Heart left ventricle (tissue), 16 donors: ENCODE data around the gene RNU11. TPM values are rescaled to one million over a fixed set of nuclear protein-coding genes. Genes with fewer than 3 reads are reported as not detected.
"Not testable (repeated sequence)": the region's sequence is repeated elsewhere in the genome, so short reads cannot be mapped to it uniquely, and the experiment has no call there.

Source experiments
- ATAC-seq, 4 donors: fragments of 200-7000 bp; cut with Tn5 transposase; one replicate each; pipeline ENCODE4 v1.9.1; 2020 to 2022; ENCODE audit warnings: moderate library complexity in 4 of 4, mild to moderate bottlenecking in 3 of 4, moderate number of reproducible peaks in 1 of 4
- DNase-seq, 5 donors: peaks; one replicate each; pipeline ENCODE4 v3.0.0-alpha.2; 2020
- H3K27ac ChIP-seq, 12 donors: fragments of 200-600 bp; sonication (generic) in 4 of 12; one replicate each; pipeline versions ENCODE4 v1.5.0 to v1.8.0; 2016 to 2022; ENCODE audit warnings: mild to moderate bottlenecking in 2 of 12
- H3K27me3 ChIP-seq, 9 donors: fragments of 200-600 bp; sonication (generic) in 2 of 9; one replicate each; pipeline versions ENCODE4 v1.5.1 to v1.8.0; 2016 to 2022; ENCODE audit warnings: mild to moderate bottlenecking in 3 of 9
- H3K36me3 ChIP-seq, 9 donors: fragments of 200-600 bp; sonication (generic) in 2 of 9; one replicate each; pipeline versions ENCODE4 v1.5.0 to v1.8.0; 2018 to 2022; ENCODE audit warnings: mild to moderate bottlenecking in 2 of 9
- H3K4me1 ChIP-seq, 12 donors: fragments of 200-600 bp; sonication (generic) in 4 of 12; one replicate each; pipeline versions ENCODE4 v1.5.0 to v1.8.0; 2016 to 2022; ENCODE audit warnings: mild to moderate bottlenecking in 3 of 12
- H3K4me3 ChIP-seq, 12 donors: fragments of 200-600 bp; sonication (generic) in 4 of 12; one replicate each; pipeline versions ENCODE4 v1.5.0 to v1.8.0; 2017 to 2022; ENCODE audit warnings: mild to moderate bottlenecking in 9 of 12, moderate library complexity in 4 of 12
- H3K9me3 ChIP-seq, 12 donors: fragments of 200-600 bp; sonication (generic) in 4 of 12; one replicate each; pipeline versions ENCODE4 v1.5.0 to v1.8.0; 2016 to 2022; ENCODE audit warnings: mild to moderate bottlenecking in 1 of 12
- POLR2A ChIP-seq, 2 donors: fragments of 450-650 bp; IDR thresholded peaks; one replicate each; pipeline ENCODE4 v1.6.1; 2017; ENCODE audit warnings: antibody characterized with exemption in 2 of 2, mild to moderate bottlenecking in 2 of 2, moderate library complexity in 2 of 2
- WGBS, 4 donors: extraction: QIAGEN DNeasy Blood & Tissue Kit in 2 of 4; methylation state at CpG; one replicate each; pipeline versions ENCODE4 v1.1.5 to v1.1.7; 2013 to 2018; 5-methylcytosine and 5-hydroxymethylcytosine counted together
- intact Hi-C, 10 donors: fragments of 100-400 bp; cut with DNase I; formaldehyde crosslinking; loops; one replicate each; pipeline versions ENCODE4 v1.11.1 to v1.14.2; 2022
- polyA plus RNA-seq, 2 donors: library from polyadenylated mRNA; stranded (reverse); fragments of 200-250 nt; gene quantifications; one replicate each; pipeline ENCODE4 v1.2.3, GENCODE V29; 2013
- total RNA-seq, 9 donors: library from RNA; depleted of rRNA in 2 of 9; stranded (reverse); fragments of >200 nt in 2 of 9; fragmentation: NEBNext Ultra II Directional in 3 of 9; extraction: Animal tissue kit (Norgen Biotek cat#: 25700) in 3 of 9; gene quantifications; one replicate each; pipeline versions ENCODE4 v1.1.0 to v1.2.4, GENCODE V29; 2016 to 2023
- TF ChIP-seq, protein P1 (sequence below), 12 donors: fragments of 200-600 bp; sonication (generic) in 4 of 12; IDR thresholded peaks; one replicate each; pipeline versions ENCODE4 v1.5.0 to v1.8.0; 2018 to 2022; ENCODE audit warnings: antibody characterized with exemption in 12 of 12, mild to moderate bottlenecking in 5 of 12
- donor health status: ischemic (EF 13 %, LVEDD 7.1; RV severe dilation, severe dysfunction).
- donor health status: healthy with polysubstance abuse.
- donor health status: DM: no; HTN: yes; CAD: no.
- donor health status: DM: no; HTN: no; CAD: no.
- donor health status: ischemic (EF 25% LVEDD 6.9; RV normal size, moderate dysfunction).
- donor health status: ischemic (EF 25% LVEDD 5.7; RV mildly dilated, moderate dysfunction).
- donor health status: healthy.
- donor health status: DM: yes; HTN: yes; CAD: no.
- donor health status: ischemic (EF 35%, LVEDD 5.7; RV mildly dilated, moderate dysfunction).
- donor health status: nonischemic (EF 11% LVEDD 7.7; RV severe dilation, severe dysfunction).
- donor health status: DM: yes; HTN: yes; CAD: no.
- donor health status: PGD.
- donor health status: ischemic (EF 29% LVEDD 5.4; RV normal size, mild dysfunction).
- donor health status: nonischemic (EF 23%, LVEDD 6.1; RV moderate dilation, normal function).

RNU11 gene
- total and polyA plus RNA-seq, 11 donors, result not detected

DNA sequence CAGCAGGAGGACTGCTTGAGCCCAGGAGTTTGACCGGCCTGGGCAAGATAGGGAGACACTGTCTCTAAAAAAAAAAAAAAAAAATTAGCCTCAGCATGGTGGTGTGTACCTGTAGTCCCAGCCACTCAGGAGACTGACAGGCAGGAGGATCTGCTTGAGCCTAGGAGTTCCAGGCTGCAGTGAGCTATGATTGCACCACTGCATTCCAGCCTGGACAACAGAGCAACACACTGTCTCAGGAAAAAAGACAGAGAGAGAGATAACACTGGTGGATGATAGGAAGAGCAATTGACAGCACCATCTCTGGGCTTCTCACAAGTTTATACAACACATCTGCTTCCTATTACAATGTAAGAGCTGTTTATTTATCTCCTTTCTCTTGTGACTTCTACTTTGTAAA lies 2.4 kb upstream of the RNU11 start:
- DNase-seq, result no peak
- Histone ChIP-seq H3K36me3 (no peaks in the 10 kb centered on the region), H3K27ac (no peak overlapping the region), H3K27me3 (no peaks in the 10 kb centered on the region), H3K4me3 (no peak overlapping the region), H3K9me3 (no peaks in the 10 kb centered on the region), H3K4me1 (peaks cover 6 to 46% (median 29%) of the 10 kb centered on the region in 12 donors)
- WGBS, 4 donors, result 82 to 95% (median 91%) methylated on average over 1 of the region's 1 CpG
- TF ChIP-seq, protein P1, sequence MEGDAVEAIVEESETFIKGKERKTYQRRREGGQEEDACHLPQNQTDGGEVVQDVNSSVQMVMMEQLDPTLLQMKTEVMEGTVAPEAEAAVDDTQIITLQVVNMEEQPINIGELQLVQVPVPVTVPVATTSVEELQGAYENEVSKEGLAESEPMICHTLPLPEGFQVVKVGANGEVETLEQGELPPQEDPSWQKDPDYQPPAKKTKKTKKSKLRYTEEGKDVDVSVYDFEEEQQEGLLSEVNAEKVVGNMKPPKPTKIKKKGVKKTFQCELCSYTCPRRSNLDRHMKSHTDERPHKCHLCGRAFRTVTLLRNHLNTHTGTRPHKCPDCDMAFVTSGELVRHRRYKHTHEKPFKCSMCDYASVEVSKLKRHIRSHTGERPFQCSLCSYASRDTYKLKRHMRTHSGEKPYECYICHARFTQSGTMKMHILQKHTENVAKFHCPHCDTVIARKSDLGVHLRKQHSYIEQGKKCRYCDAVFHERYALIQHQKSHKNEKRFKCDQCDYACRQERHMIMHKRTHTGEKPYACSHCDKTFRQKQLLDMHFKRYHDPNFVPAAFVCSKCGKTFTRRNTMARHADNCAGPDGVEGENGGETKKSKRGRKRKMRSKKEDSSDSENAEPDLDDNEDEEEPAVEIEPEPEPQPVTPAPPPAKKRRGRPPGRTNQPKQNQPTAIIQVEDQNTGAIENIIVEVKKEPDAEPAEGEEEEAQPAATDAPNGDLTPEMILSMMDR (IDR thresholded peaks at IDR 0.05), result no peak
- no peak for TF ChIP-seq POLR2A (IDR thresholded peaks at IDR 0.05)
- intact Hi-C loops, result loop anchor here in 6 of 10 donors (5.0 to 10.0 kb wide), 5 partner anchors 61 to 401 kb away; partner anchors contain the start of gene YTHDF2 (in 3 of the 6)
- ATAC-seq, result no peak

DNA sequence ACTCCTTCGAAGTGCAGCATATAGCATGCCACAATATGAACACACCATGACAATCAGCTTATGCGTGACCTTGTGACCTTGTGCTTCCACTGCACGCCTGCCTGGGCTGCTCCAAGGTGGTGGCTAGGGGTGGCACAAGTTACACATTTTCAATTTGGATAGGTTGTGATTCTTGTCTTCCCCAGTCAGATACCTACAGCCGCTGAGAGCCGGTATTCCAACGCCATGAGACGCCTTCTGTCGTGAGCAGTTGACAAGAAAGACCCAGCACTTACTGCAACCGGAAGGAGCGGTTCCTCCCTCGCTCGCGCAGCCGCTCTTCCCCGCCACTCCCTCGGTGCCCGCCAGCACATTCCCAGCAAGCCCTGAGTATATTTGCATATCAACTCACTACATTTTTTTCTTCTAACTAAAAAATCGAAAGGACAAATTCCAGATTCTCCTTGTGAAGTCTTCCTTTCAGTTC lies 359 bp upstream of the RNU11 start:
- TF ChIP-seq, protein P1 (IDR thresholded peaks at IDR 0.05), result no peak
- peak; percentile 92 to 95 (median 94) for DNase-seq
- peak; percentile 94 to 97 (median 96) for ATAC-seq
- H3K27ac ChIP-seq, result peak overlapping the region; percentile 87 to 100 (median 92)
- intact Hi-C loops, result loop anchor here in 7 of 10 donors (1.0 to 10.0 kb wide), 8 partner anchors 20 to 403 kb away; partner anchors contain the start of genes GMEB1 (in 6 of the 7) and YTHDF2 (in 4 of the 7)
- H3K27me3 ChIP-seq, result no peaks in the 10 kb centered on the region
- H3K4me3 ChIP-seq, result peak overlapping the region in 11 of 12 donors; percentile 9 to 58 (median 49)
- H3K9me3 ChIP-seq, result no peaks in the 10 kb centered on the region
- no peaks in the 10 kb centered on the region for H3K36me3 ChIP-seq
- peaks cover 0 to 34% (median 20%) of the 10 kb centered on the region in 12 donors for H3K4me1 ChIP-seq
- 1 to 2% (median 1%) methylated on average over 18 of the region's 18 CpGs for WGBS, 4 donors

DNA sequence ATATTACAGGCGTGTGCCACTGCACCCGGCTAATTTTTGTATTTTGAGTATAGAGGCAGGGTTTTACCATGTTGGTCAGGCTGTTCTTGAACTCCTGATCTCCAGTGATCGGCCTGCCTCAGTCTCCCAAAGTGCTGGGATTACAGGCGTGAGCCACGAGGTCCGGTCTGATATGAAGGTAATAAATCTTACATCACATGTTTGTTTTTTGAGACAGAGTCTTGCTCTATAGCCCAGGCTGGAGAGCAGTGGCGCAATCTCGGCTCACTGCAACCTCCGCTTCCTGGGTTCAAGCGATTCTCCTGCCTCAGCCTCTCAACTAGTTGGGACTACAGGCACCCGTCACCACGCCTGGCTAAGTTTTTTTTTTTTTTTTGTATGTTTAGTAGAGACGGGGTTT lies 4.7 kb downstream of the RNU11 start:
- H3K36me3 ChIP-seq, H3K27ac ChIP-seq, DNase-seq, ATAC-seq, H3K27me3 ChIP-seq, H3K4me3 ChIP-seq, H3K9me3 ChIP-seq, intact Hi-C loops: not testable (repeated sequence)
- peaks cover 0 to 11% (median 5%) of the 10 kb centered on the region in 12 donors for H3K4me1 ChIP-seq
- WGBS, 4 donors, result 89 to 92% (median 92%) methylated on average over 13 of the region's 13 CpGs

- H3K27ac ChIP-seq, H3K4me1 ChIP-seq, intact Hi-C loops, DNase-seq, ATAC-seq, H3K27me3 ChIP-seq, H3K4me3 ChIP-seq, H3K9me3 ChIP-seq, H3K36me3 ChIP-seq: not testable (repeated sequence)
- 51 to 73% (median 66%) methylated on average over 3 of the region's 3 CpGs for WGBS, 4 donors
- TF ChIP-seq, protein P1 (IDR thresholded peaks at IDR 0.05), result peak in 1 of 12 donors; percentile 13
Observed at GRCh38 chr1:28653870-28654269, 5.5 kb downstream of the RNU11 start.

DNA sequence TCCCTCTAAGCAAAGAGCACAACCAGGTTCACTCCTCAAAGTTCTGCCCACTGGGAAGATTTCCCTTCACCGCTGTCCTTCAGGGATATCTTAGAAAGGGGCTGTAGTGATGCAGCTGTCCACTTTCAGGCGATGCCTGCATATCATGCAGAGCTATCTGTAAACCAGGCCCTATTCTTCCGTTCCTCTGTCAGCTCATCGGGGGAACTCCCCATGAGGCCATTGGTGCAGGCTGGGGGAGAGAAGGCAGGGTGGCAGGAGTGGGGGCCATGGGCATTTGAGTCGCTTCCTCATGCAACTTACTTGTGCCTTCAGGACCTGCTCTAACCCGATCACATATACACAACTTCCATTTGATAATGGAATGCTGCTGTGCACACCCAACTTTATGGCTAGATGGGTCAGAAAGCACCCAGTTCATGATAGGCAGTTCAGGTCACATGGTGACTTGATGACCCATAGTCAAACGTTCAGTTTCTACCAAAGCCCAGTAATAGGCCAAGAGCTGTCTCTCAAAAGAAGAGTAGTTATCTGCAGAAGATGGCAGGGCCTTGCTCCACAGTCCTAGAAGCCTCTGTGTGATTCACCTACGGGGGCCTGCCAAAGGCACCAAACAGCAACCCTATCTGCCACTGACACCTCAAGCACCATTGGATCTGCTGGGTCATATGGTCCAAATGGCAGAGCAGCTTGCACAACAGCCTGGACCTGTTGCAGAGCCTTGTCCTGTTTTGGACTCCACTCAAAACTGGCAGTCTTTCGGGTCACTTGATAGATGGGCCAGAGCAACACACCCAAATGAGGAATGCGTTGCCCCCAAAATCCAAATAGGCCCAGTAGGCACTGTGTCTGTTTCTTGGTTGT lies 7.3 kb downstream of the RNU11 start:
- H3K4me3 ChIP-seq, DNase-seq, intact Hi-C loops, ATAC-seq, H3K9me3 ChIP-seq, H3K27ac ChIP-seq, H3K36me3 ChIP-seq, H3K27me3 ChIP-seq, H3K4me1 ChIP-seq: not testable (repeated sequence)
- 78 to 82% (median 82%) methylated on average over 10 of the region's 10 CpGs for WGBS, 4 donors
